GM18499 (cell line): ENCODE measurements around the gene MFN1.

Experiments used
- ATAC-seq: cut with Tn5 transposase; IDR thresholded peaks from one replicate; pipeline ENCODE4 v1.9.1; 2021; ENCODE audit warnings: moderate number of reproducible peaks; ENCODE audit not compliant: insufficient read depth, unreplicated experiment

Gene MFN1

GRCh38 chr3:179333084-179333483, 14.4 kb upstream of the MFN1 start:
- ATAC-seq = no peak

DNA sequence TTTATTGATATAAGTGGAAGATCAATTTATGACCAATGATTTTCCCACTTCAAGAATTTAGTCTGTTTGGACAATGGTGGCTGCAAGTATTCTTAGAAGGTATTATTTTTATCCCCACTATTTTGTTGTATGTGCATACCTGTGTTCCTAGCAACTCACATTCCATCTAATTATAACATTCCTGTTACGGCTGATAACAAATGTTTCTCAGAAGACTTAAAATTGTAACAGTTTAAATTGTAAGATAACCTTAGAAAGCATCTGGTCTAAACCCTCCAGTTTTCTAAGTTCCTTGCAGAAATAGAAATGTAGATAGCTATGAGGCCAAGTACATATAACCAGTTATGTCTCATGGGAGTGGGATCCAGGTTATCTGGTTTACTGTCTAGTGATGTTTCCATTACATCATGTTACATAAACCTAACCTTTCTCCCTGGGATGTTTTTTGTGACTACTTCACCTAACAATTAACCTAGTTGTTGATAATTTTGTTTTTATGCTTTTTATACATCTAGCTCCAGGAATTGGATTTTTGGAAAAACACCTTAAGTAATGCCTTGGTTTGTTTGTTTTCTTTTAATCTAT, 11.1 kb upstream of the MFN1 start:
- no peak for ATAC-seq

GRCh38 chr3:179348325-179349013, 960 bp downstream of the MFN1 start:
- peak; percentile 47 for ATAC-seq

GRCh38 chr3:179355996-179356395, 8.5 kb downstream of the MFN1 start:
- no peak for ATAC-seq

DNA sequence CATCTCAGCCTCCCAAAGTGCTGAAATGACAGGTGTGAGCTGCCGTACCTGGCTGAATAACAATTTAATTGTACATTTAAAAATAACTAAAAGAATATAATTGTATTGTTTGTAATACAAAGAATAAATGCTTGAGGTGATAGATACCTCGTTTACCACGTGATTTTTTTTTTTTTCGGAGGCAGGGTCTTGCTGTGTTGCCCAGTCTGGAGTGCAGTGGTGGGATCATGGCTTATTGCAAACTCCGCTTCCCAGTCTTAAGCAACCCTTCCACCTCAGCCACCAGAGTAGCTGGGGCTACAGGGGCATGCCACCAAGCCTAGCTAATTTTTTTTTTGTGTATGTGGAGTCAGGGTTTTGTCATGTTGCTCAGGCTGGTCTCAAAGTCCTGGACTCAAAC, 15.8 kb downstream of the MFN1 start:
- no peak for ATAC-seq

DNA sequence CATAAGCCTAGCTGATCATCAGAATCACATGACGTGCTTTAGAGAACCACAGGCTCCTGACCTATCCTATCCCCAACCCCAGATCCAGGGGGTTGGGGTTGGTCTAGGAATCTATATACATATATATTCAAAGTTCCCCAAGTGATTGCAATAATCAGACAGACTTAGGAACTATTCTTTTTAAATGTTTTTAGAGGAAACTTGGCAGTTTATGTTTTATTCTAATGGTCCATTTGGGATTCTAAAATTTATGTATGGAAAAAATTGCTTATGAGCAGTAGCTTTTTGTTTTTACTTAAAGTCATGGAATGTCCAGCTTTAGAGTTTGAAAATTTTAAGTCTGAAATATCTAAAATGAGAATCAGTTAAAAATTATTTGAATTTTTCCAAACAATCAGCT, 22.1 kb downstream of the MFN1 start:
- ATAC-seq = no peak

GRCh38 chr3:179373938-179374337, 26.4 kb downstream of the MFN1 start:
- ATAC-seq = no peak

- ATAC-seq = no peak
Observed at GRCh38 chr3:179375091-179375999, 27.8 kb downstream of the MFN1 start.

DNA sequence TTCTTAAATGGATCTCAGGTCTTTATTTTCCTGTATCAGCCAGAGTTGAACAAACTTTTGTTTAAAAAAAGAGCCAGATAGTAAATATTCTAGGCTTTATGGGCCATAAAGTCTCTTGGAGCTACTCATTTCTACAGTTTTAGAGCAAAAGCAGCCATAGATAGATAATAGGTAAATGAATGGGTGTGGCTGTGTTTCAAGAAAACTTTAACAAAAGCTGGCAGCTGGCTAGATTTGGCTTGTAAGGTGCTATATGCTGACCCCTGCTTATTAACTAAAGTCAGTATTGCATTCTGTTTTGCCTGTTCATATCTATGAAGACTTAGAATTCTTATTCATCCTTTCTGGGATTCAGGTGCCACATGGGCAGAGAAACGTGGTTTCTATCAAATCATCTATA, 29.0 kb downstream of the MFN1 start:
- ATAC-seq = no peak

- ATAC-seq = no peak
Observed at GRCh38 chr3:179391906-179392305, 44.4 kb downstream of the MFN1 start.

- no peak for ATAC-seq
Observed at GRCh38 chr3:179398574-179399231, 51.2 kb downstream of the MFN1 start.

- no peak for ATAC-seq
Observed at GRCh38 chr3:179401561-179401960, 54.1 kb downstream of the MFN1 start.

- no peak for ATAC-seq
Observed at GRCh38 chr3:179402963-179403362, 55.5 kb downstream of the MFN1 start.

GRCh38 chr3:179404307-179404706, 56.8 kb downstream of the MFN1 start:
- no peak for ATAC-seq

- no peak for ATAC-seq
Observed at GRCh38 chr3:179410331-179410730, 62.8 kb downstream of the MFN1 start.

DNA sequence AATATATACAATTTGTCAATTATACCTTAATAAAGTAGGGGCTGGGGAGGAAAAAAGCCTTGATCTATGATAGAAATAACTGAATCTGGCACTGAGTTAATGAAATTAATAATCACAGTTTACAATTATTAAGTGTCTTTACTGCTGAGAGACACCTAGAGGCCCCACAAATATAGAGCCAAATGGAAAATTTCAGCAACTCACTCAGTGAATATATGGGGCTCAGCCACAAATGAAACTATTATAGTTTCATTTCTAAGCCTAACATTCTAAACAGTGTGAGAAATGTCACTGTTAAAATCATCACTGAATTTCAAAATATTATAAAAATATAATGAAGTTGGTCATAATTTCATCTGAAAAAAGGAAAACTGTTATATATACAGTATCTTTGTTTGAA, 63.5 kb downstream of the MFN1 start:
- no peak for ATAC-seq

GRCh38 chr3:179414804-179415203, 67.3 kb downstream of the MFN1 start:
- no peak for ATAC-seq

- ATAC-seq = no peak
Observed at GRCh38 chr3:179415377-179415776, 67.9 kb downstream of the MFN1 start.

- ATAC-seq = no peak
Observed at GRCh38 chr3:179416681-179417080, 69.2 kb downstream of the MFN1 start.

- ATAC-seq = no peak
Observed at GRCh38 chr3:179418610-179419009, 71.1 kb downstream of the MFN1 start.

DNA sequence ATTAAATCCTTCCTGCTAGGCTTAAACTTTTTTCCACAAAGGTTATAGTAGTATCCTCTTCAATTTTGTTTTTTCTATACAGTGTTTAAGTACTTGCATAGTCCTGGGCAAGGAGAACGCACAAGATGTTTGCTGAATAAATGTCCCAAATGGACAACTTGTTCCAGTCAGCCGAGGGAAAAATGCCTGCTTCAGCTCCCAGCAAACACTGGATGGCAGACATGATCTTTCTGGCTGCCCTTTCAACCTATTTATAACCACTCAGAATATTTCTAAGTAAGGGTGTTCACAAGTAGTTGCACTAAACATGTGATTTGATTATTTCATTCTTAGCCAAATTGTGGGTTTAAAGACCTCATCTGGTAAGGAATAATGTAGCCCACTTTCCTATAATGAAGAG, 74.0 kb downstream of the MFN1 start:
- ATAC-seq = no peak
